Esophagus muscularis mucosa (tissue), 3 donors: Measurements from ENCODE around the gene CYBB.

Source experiments
- CTCF ChIP-seq, 3 experiments: fragments of 200-600 bp in 2 of 3; fragments of 450-650 bp in 1 of 3; sonication (generic) in 2 of 3; IDR thresholded peaks; one replicate each; pipeline ENCODE4 v1.5.1; 2017 to 2019; ENCODE audit warnings: antibody characterized with exemption in 3 of 3, mild to moderate bottlenecking in 2 of 3, moderate library complexity in 1 of 3
- POLR2AphosphoS5 ChIP-seq, 2 donors: sonication (generic); formaldehyde crosslinking; IDR thresholded peaks; one replicate each; pipeline ENCODE4 v1.6.1; 2017; ENCODE audit warnings: antibody characterized with exemption in 2 of 2

- TF ChIP-seq CTCF (IDR thresholded peaks at IDR 0.05) = no peak
- no peak for TF ChIP-seq POLR2AphosphoS5 (IDR thresholded peaks at IDR 0.05)
Observed at GRCh38 chrX:37830371-37830770, 50.5 kb downstream of the CYBB start.
